GM10266 (cell line): ENCODE results near the gene WWC1.

Experiments used
- DNase-seq: peaks from one replicate; pipeline ENCODE4 v3.0.0; 2012; ENCODE audit errors: extremely low spot score
- CTCF ChIP-seq: IDR thresholded peaks from 2 replicates; pipeline ENCODE4 v1.5.1; 2012; ENCODE audit warnings: mild to moderate bottlenecking, low read depth; ENCODE audit not compliant: control insufficient read depth, insufficient read depth; ENCODE audit errors: missing control alignments

Gene WWC1

GRCh38 chr5:168357876-168358275 is 66.4 kb downstream of the WWC1 start:
- TF ChIP-seq CTCF: no peak
- no peak for DNase-seq

- DNase-seq: no peak
- TF ChIP-seq CTCF: no peak
Measured at GRCh38 chr5:168359820-168360460, 68.5 kb downstream of the WWC1 start.

- no peak for DNase-seq
- TF ChIP-seq CTCF: no peak
Measured at GRCh38 chr5:168360521-168361285, 69.3 kb downstream of the WWC1 start.

GRCh38 chr5:168362097-168362885 is 70.8 kb downstream of the WWC1 start:
- no peak for DNase-seq
- TF ChIP-seq CTCF: no peak

- no peak for DNase-seq
- TF ChIP-seq CTCF: no peak
Measured at GRCh38 chr5:168364151-168364661, 72.8 kb downstream of the WWC1 start.

GRCh38 chr5:168364750-168365550 is 73.5 kb downstream of the WWC1 start:
- no peak for TF ChIP-seq CTCF
- DNase-seq: no peak
